ENCODE results near the gene SLC35E1. TPM values are rescaled to one million over a fixed set of nuclear protein-coding genes. Genes with fewer than 3 reads are reported as not detected.

The SLC35E1 gene
- total and polyA plus RNA-seq, 2 of the 4 experiments (the other 2 are of a cell fraction): 22.6 to 38.0 TPM

- ATAC-seq (ENCODE audit: low read depth) (0 out of 2 replicates have a peak, but pooled peaks have one; percentile 8), DNase-seq (no peak)
- no peak overlapping the region for H3K18ac ChIP-seq (ENCODE audit: low read depth, low read length)
- no peak overlapping the region for H2BK15ac ChIP-seq (ENCODE audit: low read depth, low read length)
- POLR2A ChIA-PET (ENCODE audit: unreplicated experiment): no interaction called here
- H3K23ac ChIP-seq (ENCODE audit: low read depth, low read length): no peak overlapping the region
- no peak overlapping the region for H3K14ac ChIP-seq (replicated peaks; ENCODE audit: low read depth, low read length)
- no peak overlapping the region for H4K8ac ChIP-seq (ENCODE audit: low read depth in 2 of 2, low read length in 2 of 2)
- no peaks in the 10 kb centered on the region for H3K9me1 ChIP-seq (ENCODE audit: insufficient read depth, low read length)
- H3K9me3 ChIP-seq (ENCODE audit: control insufficient read depth, insufficient read depth, low read length): no peaks in the 10 kb centered on the region
- dilution Hi-C loops (cut with HindIII; ENCODE audit: low sequenced_read_pairs, unreplicated experiment) (no loop called here), intact Hi-C loops (cut with micrococcal nuclease) (no loop called here), in situ Hi-C loops (cut with MboI; ENCODE audit: low sequenced_read_pairs) (no loop called here)
- H3K4me2 ChIP-seq (ENCODE audit: low read depth, low read length): no peak overlapping the region
- no peaks in the 10 kb centered on the region for H3K27me3 ChIP-seq (ENCODE audit: control insufficient read depth, insufficient read depth, low read length)
- 77% methylated on average over 2 of the region's 14 CpGs; no CpG with 5 or more reads in 1 of the 2 experiments for WGBS, 2 experiments (ENCODE audit: extremely low coverage in 2 of 2, insufficient read length in 1 of 2)
- no peak overlapping the region for H2BK120ac ChIP-seq (ENCODE audit: low read depth, low read length)
- H3K36me3 ChIP-seq (ENCODE audit: control insufficient read depth, insufficient read depth, low read length): peaks cover 61% of the 10 kb centered on the region
- H3K56ac ChIP-seq (ENCODE audit: extremely low read depth, insufficient read depth, low read length): no peak overlapping the region
- no peak overlapping the region for H2AK5ac ChIP-seq (ENCODE audit: low read depth, low read length)
- H2BK5ac ChIP-seq (ENCODE audit: low read depth, low read length, poor library complexity, severe bottlenecking): no peak overlapping the region
- no peak overlapping the region for H3K27ac ChIP-seq (ENCODE audit: insufficient read depth, low read length)
- H4K20me1 ChIP-seq (ENCODE audit: insufficient read depth, low read length): peaks cover 3% of the 10 kb centered on the region; the same call in 1 of the 2 replicates
- no peak overlapping the region for H3K4ac ChIP-seq (ENCODE audit: low read depth, low read length)
- BruUV-seq (replicated peaks): no TSS peak
- H2AK9ac ChIP-seq (replicated peaks; ENCODE audit: low read depth, low read length, poor library complexity): no peak overlapping the region
- no peak overlapping the region for H4K91ac ChIP-seq (ENCODE audit: insufficient read depth, low read depth, low read length)
- no peak overlapping the region for H3K4me3 ChIP-seq (ENCODE audit: insufficient read depth, low read depth, low read length)
- no peaks in the 10 kb centered on the region for H3K4me1 ChIP-seq (ENCODE audit: control insufficient read depth, insufficient read depth, low read length)
- peaks cover 0 to 13% of the 10 kb centered on the region in 2 experiments; a peak in 3 of 4 replicates for H3K79me1 ChIP-seq (ENCODE audit: low read depth in 1 of 2, low read length in 2 of 2)
- no peak overlapping the region for H4K5ac ChIP-seq (ENCODE audit: low read depth, low read length)
- TF ChIP-seq BHLHE40 (IDR thresholded peaks at IDR 0.05; ENCODE audit: low read depth, low read length): no peak
- TF ChIP-seq USF2 (IDR thresholded peaks at IDR 0.05; ENCODE audit: low read depth, low read length): no peak
- TF ChIP-seq CTCF (conservative IDR thresholded peaks at IDR 0.05; ENCODE audit: low read depth, low read length): no peak
- no peak for TF ChIP-seq POLR2A (IDR thresholded peaks at IDR 0.05; ENCODE audit: low read depth, low read length)
- no peak for TF ChIP-seq CHD1 (IDR thresholded peaks at IDR 0.05; ENCODE audit: low read depth, low read length)
- no peak for TF ChIP-seq SMC3 (IDR thresholded peaks at IDR 0.05; ENCODE audit: low read depth, low read length)
- no peak for TF ChIP-seq MXI1 (IDR thresholded peaks at IDR 0.05; ENCODE audit: borderline replicate concordance, low read depth, low read length)
- no peak for TF ChIP-seq NFE2L2 (IDR thresholded peaks at IDR 0.05; ENCODE audit: low read depth, low read length)
- TF ChIP-seq ELK1 (IDR thresholded peaks at IDR 0.05; ENCODE audit: borderline replicate concordance, low read depth, low read length): no peak
- no peak for TF ChIP-seq MAZ (IDR thresholded peaks at IDR 0.05; ENCODE audit: borderline replicate concordance, low read depth, low read length)
- no peak for TF ChIP-seq CEBPB (IDR thresholded peaks at IDR 0.05; ENCODE audit: low read depth, low read length)
- TF ChIP-seq MAFK (IDR thresholded peaks at IDR 0.05; ENCODE audit: low read depth, low read length): no peak
- TF ChIP-seq RAD21 (IDR thresholded peaks at IDR 0.05; ENCODE audit: low read length): no peak
- no peak for TF ChIP-seq RFX5 (IDR thresholded peaks at IDR 0.05; ENCODE audit: low read depth, low read length)
- no peak overlapping the region for H3K9ac ChIP-seq (ENCODE audit: low read depth, low read length)
- CTCF ChIA-PET: no interaction called here
- H2AFZ ChIP-seq (replicated peaks; ENCODE audit: low read length, poor library complexity): peak overlapping the region; percentile 13
- H2BK20ac ChIP-seq (ENCODE audit: low read depth, low read length): no peak overlapping the region
These were observed 55.1 kb downstream of the SLC35E1 start for GRCh38 chr19:16516923-16517610.

Data from IMR-90 (cell line).